Smooth muscle cell of the brain vasculature (primary cell): ENCODE data around the gene NCOA4.
"Not testable (repeated sequence)": the region's sequence is repeated elsewhere in the genome, so short reads cannot be mapped to it uniquely, and the experiment has no call there.

Source experiments
- DNase-seq: peaks from one replicate; pipeline ENCODE4 v3.0.0-alpha.2; 2012; ENCODE audit warnings: low read depth, low spot score

The NCOA4 gene

GRCh38 chr10:46052057-46052790 is 21.8 kb upstream of the NCOA4 start:
- no peak for DNase-seq

GRCh38 chr10:46050941-46051623 is 20.7 kb upstream of the NCOA4 start:
- DNase-seq: no peak

GRCh38 chr10:46049497-46049831 is 19.0 kb upstream of the NCOA4 start:
- not testable (repeated sequence) for DNase-seq

GRCh38 chr10:46048152-46048551 is 17.7 kb upstream of the NCOA4 start:
- no peak for DNase-seq

GRCh38 chr10:46046261-46046660 is 15.8 kb upstream of the NCOA4 start, which contains the start of gene MSMB:
Gene MSMB (minus strand): TSS chr10:46046269. CDS start chr10:46046237, 32 bp downstream.
- no peak for DNase-seq

- no peak for DNase-seq
Measured at GRCh38 chr10:46042527-46042926, 12.1 kb upstream of the NCOA4 start.

GRCh38 chr10:46040004-46040403 is 9.6 kb upstream of the NCOA4 start:
- no peak for DNase-seq

- DNase-seq: no peak
Measured at GRCh38 chr10:46037107-46037825, 6.8 kb upstream of the NCOA4 start.

- no peak for DNase-seq
Measured at GRCh38 chr10:46035923-46036849, 5.8 kb upstream of the NCOA4 start.

- no peak for DNase-seq
Measured at GRCh38 chr10:46033602-46034011, 3.2 kb upstream of the NCOA4 start.

- DNase-seq: no peak
Measured at GRCh38 chr10:46031648-46032532, 1.5 kb upstream of the NCOA4 start.

- no peak for DNase-seq
Measured at GRCh38 chr10:46029461-46030030, 877 bp downstream of the NCOA4 start.

- peak; percentile 24 for DNase-seq
Measured at GRCh38 chr10:46028584-46029460, 1.6 kb downstream of the NCOA4 start.

- no peak for DNase-seq
Measured at GRCh38 chr10:46026106-46026505, 4.3 kb downstream of the NCOA4 start.

GRCh38 chr10:46025406-46025805 is 5.0 kb downstream of the NCOA4 start:
- DNase-seq: no peak

- no peak for DNase-seq
Measured at GRCh38 chr10:46024948-46025347, 5.5 kb downstream of the NCOA4 start.

GRCh38 chr10:46022978-46023702 is 7.3 kb downstream of the NCOA4 start:
- peak; percentile 60 for DNase-seq

- DNase-seq: no peak
Measured at GRCh38 chr10:46020344-46020657, 10.1 kb downstream of the NCOA4 start.
